Natural killer cell (primary cell): Measurements from ENCODE around the gene BTBD9. TPM values are rescaled to one million over a fixed set of nuclear protein-coding genes. Genes with fewer than 3 reads are reported as not detected.

Source experiments
- ATAC-seq, 3 donors: fragments of 150-1000 bp in 2 of 3; fragments of 200-7000 bp in 1 of 3; cut with Tn5 transposase; 1 replicate in 1 of 3; 2 replicates in 2 of 3; pipeline ENCODE4 v1.10.0; 2021; ENCODE audit warnings: mild to moderate bottlenecking in 2 of 3, moderate library complexity in 2 of 3
- DNase-seq, 2 donors: peaks; one replicate each; pipeline versions ENCODE4 v3.0.0 to v3.0.0-alpha.2; 2013 to 2021; ENCODE audit warnings: mixed read lengths in 1 of 2
- H3K27ac ChIP-seq: one replicate; pipeline ENCODE4 v1.5.1; 2013; ENCODE audit warnings: mild to moderate bottlenecking, low read length
- H3K27me3 ChIP-seq: one replicate; pipeline ENCODE4 v1.6.1; 2013; ENCODE audit warnings: low read length; ENCODE audit not compliant: control insufficient read depth, insufficient read depth
- H3K36me3 ChIP-seq: one replicate; pipeline ENCODE4 v1.6.1; 2013; ENCODE audit warnings: low read length; ENCODE audit not compliant: control insufficient read depth, insufficient read depth
- H3K4me1 ChIP-seq: one replicate; pipeline ENCODE4 v1.6.1; 2013; ENCODE audit warnings: low read length; ENCODE audit not compliant: control insufficient read depth, insufficient read depth
- H3K4me3 ChIP-seq: one replicate; pipeline ENCODE4 v1.5.1; 2013; ENCODE audit warnings: low read length
- H3K9me3 ChIP-seq: one replicate; pipeline ENCODE4 v1.6.1; 2013; ENCODE audit warnings: low read length; ENCODE audit not compliant: control insufficient read depth, insufficient read depth
- H3K27ac Mint-ChIP-seq, 2 donors: one replicate each; pipeline ENCODE4 v1.8.0; 2022; ENCODE audit warnings: mild to moderate bottlenecking in 2 of 2, mixed read lengths in 2 of 2, moderate library complexity in 1 of 2
- H3K27me3 Mint-ChIP-seq, 2 donors: one replicate each; pipeline ENCODE4 v1.8.0; 2022; ENCODE audit warnings: low read depth in 2 of 2, mixed read lengths in 2 of 2
- H3K36me3 Mint-ChIP-seq: one replicate; pipeline ENCODE4 v1.8.0; 2022; ENCODE audit warnings: mixed read lengths
- H3K4me1 Mint-ChIP-seq, 2 donors: one replicate each; pipeline ENCODE4 v1.8.0; 2022; ENCODE audit warnings: mixed read lengths in 2 of 2
- H3K4me3 Mint-ChIP-seq: one replicate; pipeline ENCODE4 v1.8.0; 2022; ENCODE audit warnings: mild to moderate bottlenecking, moderate library complexity, mixed read lengths
- H3K9me3 Mint-ChIP-seq, 2 donors: one replicate each; pipeline ENCODE4 v1.8.0; 2022; ENCODE audit warnings: mixed read lengths in 2 of 2
- CTCF ChIP-seq: fragments of 200-600 bp; IDR thresholded peaks from one replicate; pipeline ENCODE4 v1.8.0; 2022; ENCODE audit warnings: antibody characterized with exemption
- WGBS: methylation state at CpG from one replicate; pipeline ENCODE4 v1.1.7; 2013; ENCODE audit warnings: missing lambda C conversion rate; ENCODE audit not compliant: insufficient coverage; 5-methylcytosine and 5-hydroxymethylcytosine counted together
- intact Hi-C: fragments of 100-400 bp; cut with micrococcal nuclease; formaldehyde crosslinking; loops from one replicate; pipeline ENCODE4 v1.14.2; 2022
- total RNA-seq, 4 donors: library from RNA; stranded (reverse); fragments of 120-200 nt in 1 of 4; gene quantifications; one replicate each; pipeline versions ENCODE4 v1.2.3 to v1.2.4, GENCODE V29; 2013 to 2022

The BTBD9 gene
- total RNA-seq, 3 donors from 2014 or later (not counting 1 experiment from before 2014, with no cell fraction given): 51.6 to 70.3 (median 54.3) TPM

- Mint-ChIP-seq H3K4me3 (no peak overlapping the region), H3K27ac (no peak overlapping the region), H3K9me3 (no peaks in the 10 kb centered on the region), H3K36me3 (no peaks in the 10 kb centered on the region), H3K4me1 (peaks cover 31 to 35% of the 10 kb centered on the region in 2 donors), H3K27me3 (no peaks in the 10 kb centered on the region)
- no peak for TF ChIP-seq CTCF
- Histone ChIP-seq H3K36me3 (no peaks in the 10 kb centered on the region), H3K4me1 (no peaks in the 10 kb centered on the region), H3K9me3 (no peaks in the 10 kb centered on the region), H3K4me3 (no peak overlapping the region), H3K27me3 (no peaks in the 10 kb centered on the region), H3K27ac (no peak overlapping the region)
- DNase-seq (no peak), ATAC-seq (no peak)
- intact Hi-C loops: no loop called here
These were observed 121.0 kb downstream of the BTBD9 start for GRCh38 chr6:38518511-38519304.

GRCh38 chr6:38517005-38517404 is 122.7 kb downstream of the BTBD9 start:
- Histone ChIP-seq H3K27ac (no peak overlapping the region), H3K27me3 (no peaks in the 10 kb centered on the region), H3K4me1 (no peaks in the 10 kb centered on the region), H3K9me3 (no peaks in the 10 kb centered on the region), H3K4me3 (no peak overlapping the region), H3K36me3 (no peaks in the 10 kb centered on the region)
- TF ChIP-seq CTCF: no peak
- Mint-ChIP-seq H3K9me3 (no peaks in the 10 kb centered on the region), H3K4me3 (no peak overlapping the region), H3K27ac (no peak overlapping the region), H3K4me1 (peaks cover 27 to 30% of the 10 kb centered on the region in 2 donors), H3K36me3 (no peaks in the 10 kb centered on the region), H3K27me3 (no peaks in the 10 kb centered on the region)
- ATAC-seq (no peak), DNase-seq (no peak)
- intact Hi-C loops: no loop called here

GRCh38 chr6:38514399-38514798 is 125.3 kb downstream of the BTBD9 start:
- Histone ChIP-seq H3K4me1 (no peaks in the 10 kb centered on the region), H3K4me3 (no peak overlapping the region), H3K36me3 (no peaks in the 10 kb centered on the region), H3K27me3 (no peaks in the 10 kb centered on the region), H3K27ac (no peak overlapping the region), H3K9me3 (no peaks in the 10 kb centered on the region)
- H3K9me3 Mint-ChIP-seq: no peaks in the 10 kb centered on the region
- H3K27me3 Mint-ChIP-seq: no peaks in the 10 kb centered on the region
- no peak overlapping the region for H3K27ac Mint-ChIP-seq
- DNase-seq (no peak), ATAC-seq (no peak)
- no peaks in the 10 kb centered on the region for H3K36me3 Mint-ChIP-seq
- intact Hi-C loops: no loop called here
- peaks cover 23 to 28% of the 10 kb centered on the region in 2 donors for H3K4me1 Mint-ChIP-seq
- no peak for TF ChIP-seq CTCF
- no peak overlapping the region for H3K4me3 Mint-ChIP-seq

GRCh38 chr6:38512211-38512610 is 127.5 kb downstream of the BTBD9 start:
- Histone ChIP-seq H3K4me3 (no peak overlapping the region), H3K9me3 (no peaks in the 10 kb centered on the region), H3K36me3 (no peaks in the 10 kb centered on the region), H3K4me1 (no peaks in the 10 kb centered on the region), H3K27me3 (no peaks in the 10 kb centered on the region), H3K27ac (no peak overlapping the region)
- H3K4me1 Mint-ChIP-seq: peaks cover 8 to 15% of the 10 kb centered on the region in 2 donors
- DNase-seq (no peak), ATAC-seq (no peak)
- no peak for TF ChIP-seq CTCF
- 100% methylated on average over 4 of the region's 5 CpGs for WGBS
- no peak overlapping the region for H3K27ac Mint-ChIP-seq
- intact Hi-C loops: no loop called here
- H3K4me3 Mint-ChIP-seq: no peak overlapping the region
- H3K36me3 Mint-ChIP-seq: no peaks in the 10 kb centered on the region
- no peaks in the 10 kb centered on the region for H3K27me3 Mint-ChIP-seq
- no peaks in the 10 kb centered on the region for H3K9me3 Mint-ChIP-seq
